Ascending aorta (tissue), 2 donors: ENCODE data around the gene KMT2A. TPM values are rescaled to one million over a fixed set of nuclear protein-coding genes. Genes with fewer than 3 reads are reported as not detected.
A peak's percentile ranks its signal among the peaks of the same experiment; 100 is the strongest.

Experiments used
- DNase-seq, 2 donors: peaks; one replicate each; pipeline ENCODE4 v3.0.0-alpha.2; 2019; ENCODE audit warnings: low spot score in 2 of 2
- H3K27ac ChIP-seq, 2 donors: fragments of 200-600 bp; sonication (generic); one replicate each; pipeline ENCODE4 v1.5.1; 2016 to 2017; ENCODE audit warnings: mild to moderate bottlenecking in 1 of 2
- H3K27me3 ChIP-seq: fragments of 200-600 bp; sonication (generic); one replicate; pipeline ENCODE4 v1.5.1; 2017
- H3K36me3 ChIP-seq, 2 donors: fragments of 200-600 bp; sonication (generic); one replicate each; pipeline ENCODE4 v1.5.1; 2016
- H3K4me1 ChIP-seq, 2 donors: fragments of 200-600 bp; sonication (generic); one replicate each; pipeline ENCODE4 v1.5.1; 2016 to 2017; ENCODE audit warnings: mild to moderate bottlenecking in 1 of 2
- H3K4me3 ChIP-seq, 2 donors: fragments of 200-600 bp; sonication (generic); one replicate each; pipeline ENCODE4 v1.5.1; 2016 to 2017; ENCODE audit warnings: mild to moderate bottlenecking in 1 of 2
- H3K9me3 ChIP-seq, 2 donors: fragments of 200-600 bp; sonication (generic); one replicate each; pipeline ENCODE4 v1.5.1; 2016
- intact Hi-C: fragments of 100-400 bp; cut with DNase I; formaldehyde crosslinking; loops from one replicate; pipeline ENCODE4 v1.15.1; 2023
- total RNA-seq: library from RNA; depleted of rRNA; stranded (reverse); fragments of >200 nt; gene quantifications from one replicate; pipeline ENCODE4 v1.1.0, GENCODE V29; 2016
- TF ChIP-seq, protein P1 (sequence below), 3 experiments: fragments of 200-600 bp in 2 of 3; fragments of 450-650 bp in 1 of 3; sonication (generic) in 2 of 3; IDR thresholded peaks; one replicate each; pipeline ENCODE4 v1.5.1; 2016 to 2019; ENCODE audit warnings: antibody characterized with exemption in 3 of 3, mild to moderate bottlenecking in 1 of 3, moderate library complexity in 1 of 3

The KMT2A gene
- total RNA-seq, 1 donor from 2014 or later, result 61.3 TPM

DNA sequence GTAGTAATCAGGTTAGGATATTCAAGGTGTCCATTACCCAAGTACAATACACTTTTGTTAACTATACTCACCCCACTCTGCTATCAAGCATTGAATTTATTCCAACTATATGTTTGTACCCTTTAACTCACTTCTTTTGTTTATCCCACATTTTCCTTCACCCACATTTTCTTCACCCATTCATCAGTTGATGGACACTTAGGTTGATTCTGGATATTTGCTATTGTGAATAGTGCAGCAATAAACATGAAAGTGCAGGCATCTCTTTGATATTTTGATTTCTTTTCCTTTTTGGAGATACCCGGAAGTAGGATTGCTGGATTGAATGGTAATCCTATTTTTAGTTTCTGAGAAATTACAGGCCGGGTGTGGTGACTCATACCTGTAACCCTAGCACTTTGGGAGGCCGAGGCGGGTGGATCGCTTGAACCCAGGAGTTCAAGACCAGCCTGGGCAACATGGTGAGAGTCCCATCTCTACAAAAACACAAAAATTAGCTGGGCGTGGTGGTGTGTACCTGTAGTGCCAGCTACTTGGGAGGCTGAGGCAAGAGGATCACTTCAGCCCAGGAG is 101.2 kb downstream of the KMT2A start:
- no peaks in the 10 kb centered on the region for H3K27me3 ChIP-seq
- H3K4me3 ChIP-seq, result no peak overlapping the region
- peak overlapping the region in 1 of 2 donors; percentile 50 for H3K27ac ChIP-seq
- TF ChIP-seq, protein P1, sequence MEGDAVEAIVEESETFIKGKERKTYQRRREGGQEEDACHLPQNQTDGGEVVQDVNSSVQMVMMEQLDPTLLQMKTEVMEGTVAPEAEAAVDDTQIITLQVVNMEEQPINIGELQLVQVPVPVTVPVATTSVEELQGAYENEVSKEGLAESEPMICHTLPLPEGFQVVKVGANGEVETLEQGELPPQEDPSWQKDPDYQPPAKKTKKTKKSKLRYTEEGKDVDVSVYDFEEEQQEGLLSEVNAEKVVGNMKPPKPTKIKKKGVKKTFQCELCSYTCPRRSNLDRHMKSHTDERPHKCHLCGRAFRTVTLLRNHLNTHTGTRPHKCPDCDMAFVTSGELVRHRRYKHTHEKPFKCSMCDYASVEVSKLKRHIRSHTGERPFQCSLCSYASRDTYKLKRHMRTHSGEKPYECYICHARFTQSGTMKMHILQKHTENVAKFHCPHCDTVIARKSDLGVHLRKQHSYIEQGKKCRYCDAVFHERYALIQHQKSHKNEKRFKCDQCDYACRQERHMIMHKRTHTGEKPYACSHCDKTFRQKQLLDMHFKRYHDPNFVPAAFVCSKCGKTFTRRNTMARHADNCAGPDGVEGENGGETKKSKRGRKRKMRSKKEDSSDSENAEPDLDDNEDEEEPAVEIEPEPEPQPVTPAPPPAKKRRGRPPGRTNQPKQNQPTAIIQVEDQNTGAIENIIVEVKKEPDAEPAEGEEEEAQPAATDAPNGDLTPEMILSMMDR (IDR thresholded peaks at IDR 0.05), result no peak
- DNase-seq, result no peak
- no peaks in the 10 kb centered on the region for H3K9me3 ChIP-seq
- intact Hi-C loops, result no loop called here
- peaks cover 0 to 18% of the 10 kb centered on the region in 2 donors for H3K36me3 ChIP-seq
- H3K4me1 ChIP-seq, result peaks cover 0 to 11% of the 10 kb centered on the region in 2 donors

DNA sequence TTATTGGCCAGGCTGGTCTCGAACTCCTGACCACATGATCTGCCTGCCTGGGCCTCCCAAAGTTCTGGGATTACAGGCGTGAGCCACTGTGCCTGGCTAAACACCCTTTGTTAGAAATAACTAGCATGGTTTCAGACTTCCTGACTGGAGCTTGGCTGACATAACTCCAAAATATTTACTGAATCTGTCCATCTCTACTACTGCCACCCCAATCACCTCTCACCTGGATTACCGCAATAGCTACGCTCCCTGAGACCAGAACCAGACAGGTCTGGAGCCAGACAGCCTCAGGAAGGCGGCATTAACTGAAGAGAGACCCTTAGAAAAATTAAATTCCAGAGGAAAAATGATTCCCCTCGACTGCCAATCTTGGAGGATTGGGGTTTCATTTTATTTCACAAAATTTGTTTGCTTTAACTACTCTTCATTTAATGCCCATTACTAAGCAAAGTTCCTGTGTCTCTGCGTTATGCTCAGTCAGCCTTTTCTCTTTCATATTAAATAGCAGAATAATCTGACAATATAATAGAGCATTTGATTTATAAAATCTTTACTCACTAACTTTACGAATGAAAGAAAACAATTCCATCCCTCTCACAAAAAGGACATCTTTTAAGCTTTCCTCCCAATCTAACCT is 107.8 kb downstream of the KMT2A start:
- no peaks in the 10 kb centered on the region for H3K27me3 ChIP-seq
- TF ChIP-seq, protein P1 (IDR thresholded peaks at IDR 0.05), result no peak
- no peak for DNase-seq
- H3K4me3 ChIP-seq, result no peak overlapping the region
- H3K4me1 ChIP-seq, result peaks cover 0 to 2% of the 10 kb centered on the region in 2 donors
- H3K27ac ChIP-seq, result no peak overlapping the region
- H3K36me3 ChIP-seq, result peaks cover 13 to 27% of the 10 kb centered on the region in 2 donors
- intact Hi-C loops, result no loop called here
- no peaks in the 10 kb centered on the region for H3K9me3 ChIP-seq

DNA sequence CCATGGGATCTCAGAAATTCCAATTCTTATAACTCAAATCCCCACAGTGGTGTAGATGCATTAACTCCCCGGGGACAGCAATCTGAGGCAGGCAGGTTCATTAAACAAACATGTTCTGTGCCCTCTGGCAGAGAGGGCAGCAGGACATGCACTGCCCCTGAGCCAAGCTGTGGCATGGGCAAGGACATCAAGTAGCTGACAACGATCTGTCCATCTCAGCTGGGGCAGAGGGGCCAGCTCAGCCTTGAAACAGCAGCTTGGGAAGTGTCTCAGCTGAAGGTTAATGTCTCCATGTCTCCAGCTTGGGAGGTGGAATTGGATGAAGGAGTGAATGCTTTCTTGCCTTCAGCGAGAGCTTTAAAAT is 108.3 kb downstream of the KMT2A start:
- no peaks in the 10 kb centered on the region for H3K4me1 ChIP-seq
- no peak overlapping the region for H3K27ac ChIP-seq
- no peak for DNase-seq

DNA sequence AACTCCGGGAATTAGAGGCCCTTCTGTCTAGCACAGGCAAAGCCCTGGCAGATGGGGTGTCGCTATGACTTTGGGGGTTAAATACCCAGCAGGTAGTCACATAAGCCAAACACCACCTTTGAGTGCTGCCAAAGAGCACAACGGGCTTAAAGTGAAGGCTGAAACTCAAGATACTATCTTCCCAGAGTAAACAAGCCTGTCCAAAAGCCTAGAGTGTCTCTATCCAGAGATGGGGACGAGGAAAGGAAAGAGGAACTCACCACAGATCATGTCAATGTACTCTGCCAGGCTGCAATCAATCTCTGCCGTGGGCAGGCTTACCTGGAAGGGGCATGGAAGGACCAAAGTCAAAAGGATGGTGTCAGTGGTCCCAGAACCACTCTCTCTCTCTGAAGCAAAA is 109.2 kb downstream of the KMT2A start:
- Histone ChIP-seq H3K9me3 (no peaks in the 10 kb centered on the region), H3K4me1 (no peaks in the 10 kb centered on the region), H3K27me3 (no peaks in the 10 kb centered on the region), H3K4me3 (no peak overlapping the region), H3K36me3 (peaks cover 13 to 34% of the 10 kb centered on the region in 2 donors), H3K27ac (no peak overlapping the region)
- DNase-seq, result no peak
- TF ChIP-seq, protein P1 (IDR thresholded peaks at IDR 0.05), result no peak
- intact Hi-C loops, result no loop called here

More for the DNA sequence above, 108.3 kb downstream of the KMT2A start:
- TF ChIP-seq, protein P1 (IDR thresholded peaks at IDR 0.05), result no peak
- H3K4me3 ChIP-seq, result no peak overlapping the region
- no peaks in the 10 kb centered on the region for H3K27me3 ChIP-seq
- no peaks in the 10 kb centered on the region for H3K9me3 ChIP-seq
- peaks cover 13 to 27% of the 10 kb centered on the region in 2 donors for H3K36me3 ChIP-seq
- intact Hi-C loops, result no loop called here

DNA sequence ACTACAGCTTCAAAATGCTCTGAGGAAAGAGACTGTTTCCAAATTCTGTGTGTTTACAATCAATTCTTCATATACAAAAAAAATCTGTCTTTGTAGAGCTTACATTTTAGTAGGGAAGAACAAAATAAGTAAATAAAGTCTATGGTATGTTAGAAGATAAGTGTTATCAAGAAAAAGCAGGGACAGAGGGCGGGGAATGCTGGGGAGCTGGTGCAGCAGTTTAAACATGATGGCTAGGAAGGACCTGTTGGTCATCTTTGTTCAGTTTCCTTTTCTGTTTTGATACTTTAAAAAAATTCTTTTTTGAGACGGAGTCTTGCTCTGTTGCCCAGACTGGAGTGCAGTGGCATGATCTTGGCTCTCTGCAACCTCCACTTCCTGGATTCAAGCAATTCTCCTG is 110.8 kb downstream of the KMT2A start:
- Histone ChIP-seq H3K36me3 (peaks cover 23 to 48% of the 10 kb centered on the region in 2 donors), H3K27ac (no peak overlapping the region)

More for the DNA sequence above, 110.8 kb downstream of the KMT2A start:
- Histone ChIP-seq H3K4me1 (no peaks in the 10 kb centered on the region), H3K4me3 (no peak overlapping the region), H3K9me3 (no peaks in the 10 kb centered on the region), H3K27me3 (no peaks in the 10 kb centered on the region)
- intact Hi-C loops, result no loop called here
- no peak for DNase-seq
- TF ChIP-seq, protein P1 (IDR thresholded peaks at IDR 0.05), result no peak
